ENCODE measurements around the gene CPNE4. TPM values are rescaled to one million over a fixed set of nuclear protein-coding genes. Genes with fewer than 3 reads are reported as not detected.
"Not testable (repeated sequence)": the region's sequence is repeated elsewhere in the genome, so short reads cannot be mapped to it uniquely, and the experiment has no call there.

Gene CPNE4
- total RNA-seq, 2 donors from 2014 or later: 1.7 to 2.5 TPM

DNA sequence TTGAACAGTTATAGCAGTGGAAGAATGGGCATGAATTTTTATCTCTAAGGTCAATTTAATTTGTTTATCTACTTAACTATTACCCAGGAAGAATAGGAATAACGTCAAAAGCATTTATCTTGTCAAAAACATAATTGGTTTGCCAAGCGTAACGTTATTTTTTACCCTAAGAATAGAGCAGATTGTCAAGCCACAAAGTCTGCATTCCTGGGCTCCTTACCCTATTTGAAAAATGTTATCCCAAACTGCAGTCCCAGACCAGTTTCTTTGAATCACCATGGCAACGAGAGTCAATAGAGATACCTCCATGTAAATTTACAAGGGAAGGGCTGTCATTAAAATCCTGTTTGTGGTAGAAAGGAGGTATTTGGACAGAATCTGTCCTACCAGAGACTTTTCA, 61.1 kb downstream of the CPNE4 start:
- H3K4me1 ChIP-seq (ENCODE audit: control insufficient read depth, insufficient read depth, low read length): peaks cover 4% of the 10 kb centered on the region
- Mint-ChIP-seq H3K27me3 (ENCODE audit: insufficient read depth) (no peaks in the 10 kb centered on the region), H3K4me1 (peaks cover 4% of the 10 kb centered on the region), H3K27ac (no peak overlapping the region), H3K9me3 (peaks cover 5% of the 10 kb centered on the region), H3K36me3 (ENCODE audit: low read depth) (no peaks in the 10 kb centered on the region), H3K4me3 (no peak overlapping the region)
- 67 to 78% methylated on average over 3 to 4 of the region's 4 CpGs for WGBS, 2 experiments (ENCODE audit: insufficient coverage in 1 of 2, insufficient read length in 1 of 2)
- no peaks in the 10 kb centered on the region for H3K27me3 ChIP-seq (ENCODE audit: control insufficient read depth, insufficient read depth, low read length, poor library complexity, severe bottlenecking)
- H3K9me3 ChIP-seq (ENCODE audit: control insufficient read depth, low read length): no peaks in the 10 kb centered on the region
- no peak overlapping the region for H3K9ac ChIP-seq (ENCODE audit: extremely low read depth, low read length, poor library complexity, severe bottlenecking)
- no peaks in the 10 kb centered on the region for H3K36me3 ChIP-seq (ENCODE audit: control insufficient read depth, insufficient read depth, low read length)
- TF ChIP-seq, protein P1, sequence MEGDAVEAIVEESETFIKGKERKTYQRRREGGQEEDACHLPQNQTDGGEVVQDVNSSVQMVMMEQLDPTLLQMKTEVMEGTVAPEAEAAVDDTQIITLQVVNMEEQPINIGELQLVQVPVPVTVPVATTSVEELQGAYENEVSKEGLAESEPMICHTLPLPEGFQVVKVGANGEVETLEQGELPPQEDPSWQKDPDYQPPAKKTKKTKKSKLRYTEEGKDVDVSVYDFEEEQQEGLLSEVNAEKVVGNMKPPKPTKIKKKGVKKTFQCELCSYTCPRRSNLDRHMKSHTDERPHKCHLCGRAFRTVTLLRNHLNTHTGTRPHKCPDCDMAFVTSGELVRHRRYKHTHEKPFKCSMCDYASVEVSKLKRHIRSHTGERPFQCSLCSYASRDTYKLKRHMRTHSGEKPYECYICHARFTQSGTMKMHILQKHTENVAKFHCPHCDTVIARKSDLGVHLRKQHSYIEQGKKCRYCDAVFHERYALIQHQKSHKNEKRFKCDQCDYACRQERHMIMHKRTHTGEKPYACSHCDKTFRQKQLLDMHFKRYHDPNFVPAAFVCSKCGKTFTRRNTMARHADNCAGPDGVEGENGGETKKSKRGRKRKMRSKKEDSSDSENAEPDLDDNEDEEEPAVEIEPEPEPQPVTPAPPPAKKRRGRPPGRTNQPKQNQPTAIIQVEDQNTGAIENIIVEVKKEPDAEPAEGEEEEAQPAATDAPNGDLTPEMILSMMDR (conservative IDR thresholded peaks at IDR 0.05): no peak
- DNase-seq: no peak
- H3K4me3 ChIP-seq (ENCODE audit: low read length): no peak overlapping the region
- H3K27ac ChIP-seq (ENCODE audit: low read depth, low read length): peak overlapping the region; percentile 55

DNA sequence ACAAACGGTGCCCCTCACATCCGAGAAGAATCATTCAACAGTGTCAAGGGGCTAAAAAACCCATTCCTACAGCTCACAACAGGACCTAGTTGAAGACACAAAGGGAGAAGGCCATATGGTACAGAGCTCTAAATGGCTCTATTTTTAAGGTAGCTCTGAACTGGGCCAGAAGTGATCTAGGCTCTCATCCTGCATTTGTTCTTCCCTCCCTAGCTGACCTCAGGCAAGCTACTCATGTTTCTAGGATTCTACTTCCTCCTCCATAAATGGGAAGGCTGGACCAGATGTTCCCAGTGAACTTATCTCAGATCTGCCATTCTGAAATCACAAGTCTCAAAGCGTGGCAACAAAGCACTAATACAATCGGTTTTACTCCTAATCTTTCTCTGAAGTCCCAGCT, 62.3 kb downstream of the CPNE4 start:
- Histone ChIP-seq H3K4me1 (ENCODE audit: control insufficient read depth, insufficient read depth, low read length) (peaks cover 4% of the 10 kb centered on the region), H3K27me3 (ENCODE audit: control insufficient read depth, insufficient read depth, low read length, poor library complexity, severe bottlenecking) (no peaks in the 10 kb centered on the region), H3K36me3 (ENCODE audit: control insufficient read depth, insufficient read depth, low read length) (no peaks in the 10 kb centered on the region), H3K9me3 (ENCODE audit: control insufficient read depth, low read length) (no peaks in the 10 kb centered on the region), H3K27ac (ENCODE audit: low read depth, low read length) (peak overlapping the region; percentile 3), H3K9ac (ENCODE audit: extremely low read depth, low read length, poor library complexity, severe bottlenecking) (no peak overlapping the region), H3K4me3 (ENCODE audit: low read length) (no peak overlapping the region)
- Mint-ChIP-seq H3K4me1 (peaks cover 4% of the 10 kb centered on the region), H3K36me3 (ENCODE audit: low read depth) (no peaks in the 10 kb centered on the region), H3K9me3 (peaks cover under 1% of the 10 kb centered on the region), H3K4me3 (no peak overlapping the region), H3K27ac (no peak overlapping the region), H3K27me3 (ENCODE audit: insufficient read depth) (no peaks in the 10 kb centered on the region)
- 93 to 94% methylated on average over 2 to 4 of the region's 4 CpGs for WGBS, 2 experiments (ENCODE audit: insufficient coverage in 1 of 2, insufficient read length in 1 of 2)
- TF ChIP-seq, protein P1 (conservative IDR thresholded peaks at IDR 0.05): no peak
- DNase-seq: no peak

DNA sequence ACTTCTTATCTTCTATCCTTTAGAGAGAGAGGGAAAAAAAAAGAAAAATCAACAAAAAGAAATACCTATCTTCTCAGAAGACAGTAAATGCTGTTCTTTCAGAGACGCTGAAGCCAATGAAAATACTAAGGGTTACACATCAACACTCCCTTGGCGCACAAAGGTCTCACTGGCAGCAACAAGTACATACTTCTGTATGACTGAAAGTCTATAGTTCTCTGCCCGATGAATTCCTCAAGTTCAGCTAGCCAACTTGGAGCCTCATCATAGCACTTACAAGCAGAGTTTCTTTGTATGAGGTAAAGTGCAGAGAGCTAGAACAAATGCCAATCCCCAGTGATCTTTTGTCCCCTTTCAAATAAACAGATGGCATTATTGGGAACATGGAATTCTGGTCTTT, 62.7 kb downstream of the CPNE4 start:
- no peaks in the 10 kb centered on the region for H3K36me3 ChIP-seq (ENCODE audit: control insufficient read depth, insufficient read depth, low read length)
- TF ChIP-seq, protein P1 (conservative IDR thresholded peaks at IDR 0.05): no peak
- no peak overlapping the region for H3K9ac ChIP-seq (ENCODE audit: extremely low read depth, low read length, poor library complexity, severe bottlenecking)
- no peaks in the 10 kb centered on the region for H3K27me3 Mint-ChIP-seq (ENCODE audit: insufficient read depth)
- no peak overlapping the region for H3K27ac ChIP-seq (ENCODE audit: low read depth, low read length)
- no peak for DNase-seq
- H3K27me3 ChIP-seq (ENCODE audit: control insufficient read depth, insufficient read depth, low read length, poor library complexity, severe bottlenecking): no peaks in the 10 kb centered on the region
- H3K4me3 ChIP-seq (ENCODE audit: low read length): no peak overlapping the region
- H3K4me1 ChIP-seq (ENCODE audit: control insufficient read depth, insufficient read depth, low read length): peaks cover 4% of the 10 kb centered on the region
- H3K4me3 Mint-ChIP-seq: no peak overlapping the region
- H3K4me1 Mint-ChIP-seq: peaks cover 4% of the 10 kb centered on the region
- WGBS, 2 experiments (ENCODE audit: insufficient coverage in 1 of 2, insufficient read length in 1 of 2): 90 to 95% methylated on average over 3 of the region's 3 CpGs
- no peak overlapping the region for H3K27ac Mint-ChIP-seq
- no peaks in the 10 kb centered on the region for H3K9me3 ChIP-seq (ENCODE audit: control insufficient read depth, low read length)
- H3K36me3 Mint-ChIP-seq (ENCODE audit: low read depth): no peaks in the 10 kb centered on the region
- H3K9me3 Mint-ChIP-seq: peaks cover 2% of the 10 kb centered on the region

GRCh38 chr3:131963442-131963841, 71.4 kb downstream of the CPNE4 start:
- H3K4me3 ChIP-seq (ENCODE audit: low read length); H3K27ac Mint-ChIP-seq; H3K27me3 Mint-ChIP-seq (ENCODE audit: insufficient read depth); H3K27ac ChIP-seq (ENCODE audit: low read depth, low read length); H3K4me1 ChIP-seq (ENCODE audit: control insufficient read depth, insufficient read depth, low read length); H3K27me3 ChIP-seq (ENCODE audit: control insufficient read depth, insufficient read depth, low read length, poor library complexity, severe bottlenecking); H3K36me3 ChIP-seq (ENCODE audit: control insufficient read depth, insufficient read depth, low read length); H3K9ac ChIP-seq (ENCODE audit: extremely low read depth, low read length, poor library complexity, severe bottlenecking); H3K9me3 ChIP-seq (ENCODE audit: control insufficient read depth, low read length); H3K36me3 Mint-ChIP-seq (ENCODE audit: low read depth); H3K4me1 Mint-ChIP-seq; H3K4me3 Mint-ChIP-seq: not testable (repeated sequence)
- 50 to 58% methylated on average over 5 to 8 of the region's 8 CpGs for WGBS, 2 experiments (ENCODE audit: insufficient coverage in 1 of 2, insufficient read length in 1 of 2)
- H3K9me3 Mint-ChIP-seq: peaks cover 11% of the 10 kb centered on the region
- peak; percentile 60 for DNase-seq

All from endodermal cell (in vitro differentiated cells).